Inflammatory macrophage (primary cell): ENCODE results near the gene MKLN1.
A peak's percentile ranks its signal among the peaks of the same experiment; 100 is the strongest.

Experiments
- DNase-seq, 2 donors: peaks; one replicate each; pipeline ENCODE4 v3.0.0-alpha.2; 2020 to 2022

MKLN1 gene

DNA sequence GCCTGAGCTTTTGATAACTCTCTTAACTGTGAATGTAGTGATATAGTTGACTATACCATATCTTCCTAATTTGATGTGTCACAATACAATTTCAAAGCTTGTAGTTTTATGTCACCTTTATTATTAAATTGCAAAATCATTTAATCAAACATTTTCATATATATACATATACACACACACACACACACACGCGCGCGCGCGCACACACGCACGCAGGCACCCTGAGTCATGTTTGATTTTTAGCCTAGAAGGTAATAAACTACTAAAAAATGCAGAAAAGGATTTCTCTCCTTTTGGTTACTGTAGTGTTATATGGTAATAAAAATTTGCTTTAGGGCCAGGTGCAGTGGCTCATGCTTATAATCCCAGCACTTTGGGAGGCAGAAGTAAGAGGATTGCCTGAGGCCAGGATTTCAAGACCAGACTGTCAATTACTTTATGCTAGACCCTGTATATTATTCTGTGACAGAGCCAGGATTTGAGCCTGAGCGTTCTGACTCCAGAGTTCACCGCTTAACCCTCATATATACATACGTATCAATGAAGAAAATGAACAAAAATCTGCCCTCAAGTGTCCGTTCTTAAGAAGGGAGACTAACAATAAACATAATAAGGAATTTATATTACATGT, 139.2 kb downstream of the MKLN1 start:
- DNase-seq, result no peak

DNA sequence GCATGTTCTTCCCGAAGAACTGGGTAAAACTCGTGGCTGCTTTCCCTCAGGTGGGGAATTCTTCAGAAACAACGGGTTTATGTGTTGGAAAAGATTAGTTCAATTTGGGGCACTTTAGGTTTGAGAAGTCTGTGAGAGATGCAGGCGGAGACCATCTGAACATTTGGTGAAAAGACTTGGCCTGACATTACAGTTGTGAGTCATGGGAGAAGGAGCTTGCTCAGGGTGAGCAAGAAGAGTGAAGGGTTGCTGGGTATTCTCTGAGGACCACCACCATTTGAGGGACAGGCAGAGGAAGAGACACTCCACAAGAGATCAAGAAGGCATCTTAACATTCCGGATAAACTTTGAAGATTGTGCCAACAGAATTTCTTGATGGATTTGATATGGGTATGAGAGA, 140.1 kb downstream of the MKLN1 start:
- no peak for DNase-seq

DNA sequence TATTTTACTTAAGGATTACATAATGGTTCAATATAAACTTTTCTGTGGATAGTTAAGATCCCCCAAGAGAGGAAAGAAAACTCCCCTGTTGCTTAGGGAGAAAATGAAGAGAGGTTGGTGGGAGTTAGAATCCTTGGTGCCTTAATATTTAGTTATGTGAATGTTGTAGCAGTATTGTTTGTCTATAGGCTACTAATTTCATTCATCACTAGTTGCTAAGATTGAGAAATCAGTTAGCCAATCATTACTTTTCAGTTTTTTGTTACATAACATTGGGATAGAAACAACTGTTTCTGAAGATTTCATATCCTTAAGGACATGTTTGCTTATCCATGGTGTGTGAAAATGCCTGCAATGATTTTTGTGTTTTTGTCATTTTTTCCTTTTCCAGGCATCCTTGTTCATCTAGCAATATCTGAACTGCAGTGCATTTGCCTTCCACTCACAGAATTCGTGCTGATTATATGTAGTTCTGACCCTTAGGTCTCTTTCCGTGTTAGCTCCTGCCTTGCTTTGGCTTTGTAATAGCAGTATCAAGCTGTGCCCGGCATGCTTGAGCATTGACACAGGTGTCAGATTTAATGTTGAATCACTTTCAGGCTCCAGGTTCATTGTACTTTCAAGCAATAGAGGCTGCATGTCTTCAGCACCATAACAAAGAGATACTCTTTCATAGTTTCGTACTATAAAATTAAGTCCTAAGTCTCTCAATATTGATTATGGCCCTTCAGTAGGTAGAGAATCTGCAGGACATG, 143.8 kb downstream of the MKLN1 start:
- DNase-seq, result peak in 1 of 2 donors; percentile 19

DNA sequence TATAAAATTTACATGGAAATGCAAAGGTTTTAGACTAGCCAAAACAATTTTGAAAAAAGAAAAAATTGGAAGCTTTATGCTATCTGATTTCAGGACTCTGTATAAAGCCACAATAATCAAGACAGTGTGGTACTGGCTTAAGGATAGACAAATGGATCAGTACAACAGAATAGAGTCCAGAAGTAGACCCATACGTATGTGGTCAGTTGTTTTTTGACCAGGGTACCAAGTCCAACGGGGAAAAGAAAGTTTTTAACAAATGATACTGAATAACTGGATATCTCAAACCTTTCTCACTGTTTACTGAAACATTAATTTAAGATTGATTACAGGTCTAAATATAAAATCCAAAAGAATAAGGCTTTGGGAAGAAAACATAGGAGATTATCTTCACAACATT, 149.1 kb downstream of the MKLN1 start:
- DNase-seq, result no peak

DNA sequence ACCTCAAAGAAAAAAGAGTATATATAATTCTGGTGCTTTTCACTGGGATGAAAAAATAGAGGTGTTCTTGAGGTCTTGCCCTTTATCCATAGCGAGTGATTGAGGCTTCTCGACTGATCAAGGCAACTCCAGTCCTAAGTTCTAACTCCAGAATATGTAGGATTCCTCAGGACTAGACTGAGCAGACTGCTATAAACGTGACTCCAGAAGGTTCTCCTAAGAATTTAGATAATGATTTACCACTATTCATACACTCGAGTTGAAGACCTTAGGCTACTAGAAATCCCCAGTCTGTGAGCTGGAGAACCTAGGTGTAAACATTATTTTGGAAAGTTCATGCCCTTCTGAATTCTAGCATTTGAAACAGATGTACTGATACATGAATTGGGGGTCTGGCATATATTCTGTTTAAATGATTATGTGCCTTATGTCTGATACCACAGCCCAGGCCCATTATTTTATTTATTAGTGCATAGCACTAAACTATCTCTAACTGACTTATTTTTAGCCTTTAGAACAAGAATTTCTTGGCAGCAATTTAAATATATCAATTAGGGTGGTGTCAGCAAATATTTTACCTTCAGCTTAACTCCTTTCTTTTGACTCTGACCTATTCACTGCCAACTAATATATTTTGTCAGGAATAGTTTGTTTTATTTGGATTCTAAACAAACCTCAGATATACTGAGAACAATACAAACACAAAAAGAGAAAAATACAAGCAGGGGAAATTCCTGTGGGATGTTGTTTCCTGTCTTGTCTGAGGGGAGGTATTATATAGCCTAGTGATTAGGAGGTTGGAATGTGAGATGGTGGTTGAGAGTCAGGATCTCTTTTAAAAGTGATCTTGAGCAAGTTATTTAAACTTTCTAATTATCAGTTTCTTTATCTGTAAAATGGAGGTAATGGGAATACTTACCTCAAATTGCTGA, 153.0 kb downstream of the MKLN1 start:
- no peak for DNase-seq

DNA sequence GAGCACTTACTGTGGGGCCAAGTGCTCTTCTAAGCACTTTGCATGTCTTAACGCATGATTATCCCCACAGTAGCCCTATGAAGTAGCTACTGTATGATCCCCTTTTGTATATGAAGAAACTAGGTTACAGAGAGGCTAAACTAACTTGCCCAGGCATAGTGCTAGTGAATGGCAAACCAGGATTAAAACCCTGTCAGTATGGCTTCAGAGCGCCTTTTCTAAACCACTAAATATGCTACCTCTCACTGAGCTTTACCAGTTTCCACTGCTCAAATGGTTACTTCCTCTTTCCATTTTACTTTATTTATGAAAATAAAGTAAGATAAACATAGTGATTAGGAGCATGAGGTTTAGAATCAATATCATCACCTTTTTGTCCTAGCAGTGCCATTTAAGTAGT, 155.1 kb downstream of the MKLN1 start:
- no peak for DNase-seq

DNA sequence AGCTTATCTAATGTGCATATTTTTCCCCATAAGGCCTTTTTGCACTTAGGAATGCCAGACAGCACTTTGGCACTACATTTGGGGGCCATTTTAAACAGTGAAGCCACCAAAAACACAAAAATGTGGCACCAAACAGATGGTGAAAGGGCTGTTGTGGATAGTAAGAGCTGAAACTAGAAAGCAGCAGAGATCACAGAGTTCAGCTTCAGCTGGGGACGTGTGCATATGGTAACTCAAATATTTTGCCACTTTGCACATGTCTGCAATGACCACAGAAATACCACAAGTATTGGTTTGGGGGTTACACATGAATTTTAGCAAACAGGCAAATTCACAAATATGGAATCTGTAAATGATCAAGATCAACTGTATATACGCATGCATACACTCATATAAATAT, 155.9 kb downstream of the MKLN1 start:
- DNase-seq, result no peak

DNA sequence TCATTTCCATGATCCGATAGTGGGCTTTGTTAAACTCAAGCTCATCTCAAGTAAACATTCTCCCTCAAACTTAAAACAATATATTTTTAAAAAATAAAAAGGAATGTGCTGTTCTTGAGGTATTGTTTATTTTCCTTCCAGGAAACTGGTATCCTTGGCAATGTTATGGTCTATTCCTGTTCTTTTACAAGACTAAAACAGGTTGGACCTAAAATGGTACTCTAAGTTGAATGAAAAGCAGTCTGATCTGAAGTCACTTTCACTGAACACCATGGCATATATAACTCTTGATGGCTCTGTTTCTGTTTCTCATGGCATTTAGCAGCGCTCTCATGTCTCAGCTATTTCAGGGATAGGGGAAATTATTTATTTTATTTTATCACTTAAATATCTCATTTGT, 158.7 kb downstream of the MKLN1 start:
- no peak for DNase-seq

DNA sequence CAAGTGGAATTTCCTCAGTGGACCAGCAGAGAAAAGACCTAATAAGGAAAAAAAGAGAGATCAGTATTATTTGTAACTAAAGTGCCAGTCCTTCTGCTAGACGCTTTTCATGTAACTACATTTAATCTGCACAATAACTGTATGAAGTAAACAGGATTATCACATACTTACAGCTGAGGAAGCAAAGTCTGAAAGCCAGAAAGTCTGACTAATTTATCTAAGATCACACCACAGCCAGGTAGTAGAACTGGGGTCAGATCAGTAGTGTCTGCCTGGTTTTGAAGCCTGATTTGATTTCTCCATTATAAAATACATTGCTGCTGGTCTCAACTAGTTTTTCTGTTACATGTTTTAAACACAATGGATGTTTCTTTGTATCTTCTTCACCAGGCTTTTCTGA, 159.5 kb downstream of the MKLN1 start:
- no peak for DNase-seq

DNA sequence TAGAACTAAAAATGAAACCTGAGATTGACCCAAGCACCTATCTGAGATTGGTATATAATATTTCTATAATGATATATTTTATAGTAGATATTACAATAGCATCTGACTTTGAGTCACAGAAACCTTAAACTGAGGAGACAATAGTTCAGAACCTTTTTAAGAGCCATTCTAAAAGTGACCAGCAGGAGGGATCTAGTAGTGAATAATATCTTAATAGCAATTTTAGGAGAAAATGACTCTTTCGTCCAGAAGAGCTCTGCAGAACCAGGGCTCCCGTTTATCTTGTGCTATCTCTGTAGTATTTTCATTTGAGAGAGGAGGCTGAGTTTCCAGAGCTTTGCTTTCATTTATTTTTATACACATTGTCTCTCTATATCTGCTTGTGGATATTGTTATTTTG, 160.7 kb downstream of the MKLN1 start:
- DNase-seq, result no peak

DNA sequence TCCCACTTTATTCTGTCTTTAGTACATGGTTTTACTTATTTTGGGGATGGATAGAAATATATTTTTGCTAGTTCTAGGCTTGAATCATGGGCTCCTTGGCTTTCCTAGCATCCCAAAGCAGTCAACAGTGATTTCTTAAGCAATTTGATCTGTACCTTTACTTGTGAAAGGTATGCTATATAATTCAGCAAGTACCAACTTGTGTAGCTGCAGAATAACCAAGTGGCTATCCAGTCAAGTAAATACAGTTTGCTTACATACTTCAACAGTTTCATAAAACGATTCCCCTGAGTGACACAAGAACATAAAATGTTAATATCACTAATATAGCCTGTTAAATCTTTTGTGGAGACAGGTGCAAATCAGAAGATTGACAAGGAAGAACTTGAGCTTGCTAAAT, 161.5 kb downstream of the MKLN1 start:
- DNase-seq, result no peak

DNA sequence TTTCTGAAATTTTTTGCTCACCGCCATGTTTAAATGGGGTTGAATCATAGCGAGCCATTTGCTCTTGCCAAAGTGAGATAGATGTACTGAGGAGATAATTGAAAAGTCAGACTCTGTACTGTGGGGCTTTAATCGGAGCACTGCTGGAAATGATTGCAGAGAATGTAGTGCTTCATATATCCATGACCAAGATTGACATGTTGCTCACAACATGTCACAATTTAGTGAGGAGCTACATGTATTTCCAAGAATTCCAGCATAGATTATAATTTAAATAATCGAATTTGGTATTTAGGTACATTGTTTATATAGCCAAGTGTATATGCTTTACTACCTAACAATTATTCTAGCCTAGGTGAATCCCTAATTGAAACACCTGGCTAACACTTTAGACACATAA, 162.2 kb downstream of the MKLN1 start:
- DNase-seq, result no peak

DNA sequence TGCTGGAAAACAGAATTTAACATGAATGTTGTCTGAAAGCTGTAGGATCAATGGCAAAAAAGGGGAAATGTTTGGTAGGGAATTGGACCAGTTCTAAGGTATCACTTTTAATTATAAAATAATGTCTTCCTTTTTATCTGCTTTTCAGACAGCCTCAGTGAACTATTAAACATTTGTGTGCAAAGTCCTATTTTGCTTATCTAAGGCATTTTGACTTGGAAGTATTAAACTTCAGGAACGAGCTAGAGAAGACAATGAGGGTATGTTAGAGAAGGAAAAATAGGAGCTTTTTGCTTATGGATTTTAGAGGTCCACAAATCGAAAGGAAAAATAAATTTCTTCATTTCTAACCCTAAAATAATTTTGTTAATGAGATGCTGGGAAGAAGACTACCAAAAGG, 165.4 kb downstream of the MKLN1 start:
- no peak for DNase-seq

DNA sequence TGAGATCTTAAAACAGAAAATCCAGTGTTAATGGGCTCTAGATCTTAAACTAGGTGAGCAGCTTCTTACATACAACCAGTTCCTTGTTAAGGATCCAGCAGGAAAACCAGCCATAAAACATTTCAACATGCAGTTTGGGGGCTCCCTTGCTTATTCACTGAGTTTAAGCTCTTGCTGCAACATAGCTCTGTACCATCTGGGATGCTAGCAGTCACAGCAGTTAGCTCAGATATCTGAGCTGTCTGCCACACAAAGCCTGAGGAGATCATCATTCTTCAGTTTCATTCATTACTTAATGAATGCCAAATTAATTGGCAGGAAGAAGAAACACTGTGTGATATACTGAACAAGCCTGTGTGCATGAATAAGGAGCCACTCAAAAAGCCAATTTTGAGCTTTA, 165.9 kb downstream of the MKLN1 start:
- no peak for DNase-seq

DNA sequence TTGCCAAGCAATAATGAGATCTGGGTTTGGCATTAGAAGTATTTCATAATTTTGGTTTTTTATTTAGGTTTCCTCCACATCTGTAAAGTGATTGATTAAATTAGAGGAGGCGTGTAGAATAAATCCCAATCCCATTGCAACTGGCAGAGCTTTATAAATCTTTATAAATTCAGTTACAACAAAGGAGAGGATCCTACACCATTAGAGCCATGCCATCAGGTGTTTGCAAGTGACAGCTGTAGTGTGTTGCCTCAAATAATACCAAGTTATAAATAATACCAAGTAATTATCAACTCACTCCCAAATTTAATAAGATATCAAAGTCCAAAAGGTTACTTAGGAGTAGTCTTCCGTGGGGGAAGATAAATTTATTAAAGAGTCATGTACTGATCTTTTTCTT, 166.5 kb downstream of the MKLN1 start:
- DNase-seq, result no peak

DNA sequence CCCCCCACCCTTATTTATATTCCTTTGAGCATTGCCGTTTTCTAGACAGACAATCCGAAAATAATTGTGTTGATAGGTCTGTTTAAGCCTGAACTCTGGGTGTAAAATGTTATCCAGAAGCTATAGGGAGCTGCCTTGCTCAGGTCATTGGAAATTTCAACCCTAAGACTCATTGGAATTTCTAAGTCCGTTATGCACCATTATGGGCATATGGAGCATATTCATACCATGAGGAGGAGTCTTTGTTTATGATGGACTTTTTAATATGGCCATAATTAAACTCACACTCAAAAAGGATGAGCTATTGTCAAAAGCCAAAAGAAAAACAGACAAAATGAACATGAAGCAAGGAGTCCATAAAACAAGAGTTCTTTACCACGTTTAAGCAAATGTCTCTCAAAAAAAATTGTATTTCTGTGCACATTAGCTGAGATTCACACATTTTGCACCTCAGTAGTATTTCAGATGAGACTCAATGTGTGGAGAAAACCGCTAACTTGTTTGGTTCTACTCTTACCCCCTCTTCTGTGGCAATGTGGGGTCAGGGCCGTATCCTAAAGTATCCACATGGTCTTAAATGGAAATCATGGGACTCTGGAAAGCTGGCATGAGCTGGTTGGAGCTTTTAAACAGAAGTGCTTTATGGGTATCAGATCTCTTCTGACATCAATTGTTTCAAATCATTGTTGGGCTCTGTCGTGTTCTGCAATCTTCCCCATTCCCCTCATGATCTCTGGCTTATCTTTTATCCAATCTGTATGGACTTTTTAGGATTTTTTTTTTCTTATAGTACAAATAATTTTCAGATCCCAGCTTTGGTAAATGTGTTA, 168.2 kb downstream of the MKLN1 start:
- DNase-seq, result no peak

DNA sequence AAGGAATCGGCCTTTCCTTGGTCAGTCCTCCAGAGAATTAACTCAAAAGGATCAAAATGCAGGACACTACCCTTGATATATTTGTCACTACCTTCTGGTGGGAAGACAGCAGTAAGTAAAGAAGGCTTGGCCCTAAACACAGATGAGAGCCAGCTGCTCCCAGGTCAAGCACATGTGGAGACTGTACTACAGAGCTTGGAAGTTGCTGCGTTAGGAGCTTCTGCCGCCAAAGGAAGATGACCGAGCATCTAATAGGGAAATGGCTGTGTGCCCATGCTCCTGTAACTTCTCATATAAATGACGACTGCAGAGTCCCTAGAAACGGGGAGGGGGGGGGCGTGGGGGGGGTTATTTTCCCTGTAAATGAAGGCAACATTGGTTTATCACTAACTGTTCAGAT, 169.8 kb downstream of the MKLN1 start:
- no peak for DNase-seq

DNA sequence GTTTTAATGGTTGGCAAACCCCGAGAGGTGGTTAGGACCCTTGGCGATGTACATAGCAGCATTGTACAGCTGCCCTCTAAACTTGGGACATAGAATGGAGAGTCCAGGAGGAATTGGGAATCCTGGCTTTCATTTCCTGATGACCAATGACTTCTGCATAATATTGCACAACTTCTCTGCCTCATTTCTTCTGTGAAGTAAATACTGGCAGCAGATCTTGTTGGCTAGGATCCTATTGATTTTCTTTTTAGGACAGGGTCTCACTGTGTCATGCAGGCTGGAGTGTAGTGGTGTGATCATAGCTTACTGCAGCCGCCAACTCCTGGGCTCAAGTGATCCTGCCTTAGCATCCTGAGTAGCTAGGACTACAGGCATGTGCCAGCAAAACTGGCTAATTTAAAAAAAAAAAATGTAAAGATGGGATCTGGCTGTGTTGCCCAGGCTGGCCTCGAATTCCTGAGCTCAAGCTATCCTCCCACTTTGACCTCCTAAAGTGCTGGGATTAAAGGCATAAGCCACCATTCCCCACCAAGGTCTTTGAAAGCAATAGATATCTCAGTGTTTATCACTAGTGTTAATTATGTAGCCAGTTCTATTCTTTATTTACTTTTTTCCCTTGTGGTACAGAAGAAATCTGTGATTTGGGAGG, 170.7 kb downstream of the MKLN1 start:
- DNase-seq, result no peak

DNA sequence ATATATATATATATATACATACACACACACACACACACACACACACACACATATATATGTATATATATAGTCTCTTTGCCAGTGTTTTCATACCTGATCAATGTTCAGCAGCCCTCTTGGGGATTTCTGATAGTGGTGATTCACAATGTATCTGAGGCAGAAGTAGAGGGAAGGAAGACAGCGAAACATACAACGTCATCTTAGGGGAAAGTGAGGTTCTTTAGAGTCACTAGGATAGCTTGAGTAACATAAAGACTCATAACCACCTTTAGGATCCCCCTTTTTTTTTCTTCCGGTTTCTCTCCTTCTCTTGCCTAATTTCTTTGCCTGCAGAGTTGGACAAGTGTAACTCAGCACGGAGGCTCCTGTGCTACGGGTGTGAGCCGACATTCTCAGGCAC, 172.1 kb downstream of the MKLN1 start:
- no peak for DNase-seq

DNA sequence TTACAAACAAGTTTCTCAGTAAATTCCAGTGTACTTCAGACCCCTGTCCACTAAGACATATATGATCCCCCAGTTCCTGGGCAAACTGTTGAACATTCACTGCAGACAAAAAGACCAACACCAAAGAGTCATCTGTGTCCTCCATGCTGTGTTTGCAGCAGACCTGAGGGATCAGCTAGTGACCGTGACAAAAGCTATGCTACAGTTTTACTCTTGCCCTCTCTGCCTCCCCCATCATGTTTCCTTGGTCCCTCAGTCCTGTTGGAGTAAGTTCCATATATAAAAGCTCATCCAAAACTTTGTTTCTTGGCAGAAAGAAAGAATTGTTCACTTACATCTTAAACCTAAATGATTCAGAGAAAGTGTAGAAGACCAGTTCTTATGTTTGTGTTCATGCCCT, 172.7 kb downstream of the MKLN1 start:
- no peak for DNase-seq

DNA sequence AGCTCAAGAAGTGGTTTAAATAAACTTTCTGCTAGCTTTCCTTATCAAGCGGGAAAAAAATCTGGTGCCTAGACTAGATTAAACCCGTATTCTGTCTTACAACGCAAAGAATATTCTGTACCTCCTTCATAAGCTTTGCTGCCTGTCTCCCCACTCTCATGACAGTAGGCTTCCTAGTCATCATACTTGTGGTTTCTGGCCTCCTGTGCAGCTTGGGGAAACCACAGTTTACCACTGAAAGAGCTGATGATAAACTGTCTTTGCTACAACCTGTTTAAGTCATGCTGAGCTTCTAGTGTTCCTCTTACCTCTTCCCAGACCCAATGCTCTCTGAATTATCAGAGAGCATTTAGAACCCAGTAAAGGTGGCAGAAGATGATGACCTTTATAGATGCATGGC, 173.7 kb downstream of the MKLN1 start:
- no peak for DNase-seq
